GM12872 (cell line): ENCODE measurements around the gene CAMSAP1.

Experiments used
- TF ChIP-seq, protein P1 (sequence below): IDR thresholded peaks from 3 replicates; pipeline ENCODE4 v1.5.1; 2011; ENCODE audit warnings: low read depth, mild to moderate bottlenecking, low read length, moderate library complexity; ENCODE audit not compliant: insufficient read depth

The CAMSAP1 gene

DNA sequence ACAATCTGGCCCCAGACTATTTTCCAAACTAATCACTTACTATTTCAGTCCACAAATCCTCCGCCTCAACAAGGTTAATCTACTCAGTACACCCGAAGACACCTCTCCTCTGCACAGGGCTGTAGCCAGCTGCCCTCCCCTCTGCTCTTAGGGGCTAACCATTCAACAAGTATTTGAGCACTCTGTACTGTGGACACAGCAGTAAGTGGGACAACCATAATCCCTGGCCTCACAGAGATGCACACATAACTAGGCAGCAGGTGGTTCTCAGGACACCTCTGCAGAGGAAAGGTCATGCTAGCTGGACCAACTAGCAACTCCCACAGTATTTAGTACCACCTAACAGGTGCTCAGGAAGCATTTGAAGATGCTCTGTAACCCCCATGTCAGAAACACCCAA is 5.5 kb downstream of the CAMSAP1 start:
- TF ChIP-seq, protein P1, sequence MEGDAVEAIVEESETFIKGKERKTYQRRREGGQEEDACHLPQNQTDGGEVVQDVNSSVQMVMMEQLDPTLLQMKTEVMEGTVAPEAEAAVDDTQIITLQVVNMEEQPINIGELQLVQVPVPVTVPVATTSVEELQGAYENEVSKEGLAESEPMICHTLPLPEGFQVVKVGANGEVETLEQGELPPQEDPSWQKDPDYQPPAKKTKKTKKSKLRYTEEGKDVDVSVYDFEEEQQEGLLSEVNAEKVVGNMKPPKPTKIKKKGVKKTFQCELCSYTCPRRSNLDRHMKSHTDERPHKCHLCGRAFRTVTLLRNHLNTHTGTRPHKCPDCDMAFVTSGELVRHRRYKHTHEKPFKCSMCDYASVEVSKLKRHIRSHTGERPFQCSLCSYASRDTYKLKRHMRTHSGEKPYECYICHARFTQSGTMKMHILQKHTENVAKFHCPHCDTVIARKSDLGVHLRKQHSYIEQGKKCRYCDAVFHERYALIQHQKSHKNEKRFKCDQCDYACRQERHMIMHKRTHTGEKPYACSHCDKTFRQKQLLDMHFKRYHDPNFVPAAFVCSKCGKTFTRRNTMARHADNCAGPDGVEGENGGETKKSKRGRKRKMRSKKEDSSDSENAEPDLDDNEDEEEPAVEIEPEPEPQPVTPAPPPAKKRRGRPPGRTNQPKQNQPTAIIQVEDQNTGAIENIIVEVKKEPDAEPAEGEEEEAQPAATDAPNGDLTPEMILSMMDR: no peak

DNA sequence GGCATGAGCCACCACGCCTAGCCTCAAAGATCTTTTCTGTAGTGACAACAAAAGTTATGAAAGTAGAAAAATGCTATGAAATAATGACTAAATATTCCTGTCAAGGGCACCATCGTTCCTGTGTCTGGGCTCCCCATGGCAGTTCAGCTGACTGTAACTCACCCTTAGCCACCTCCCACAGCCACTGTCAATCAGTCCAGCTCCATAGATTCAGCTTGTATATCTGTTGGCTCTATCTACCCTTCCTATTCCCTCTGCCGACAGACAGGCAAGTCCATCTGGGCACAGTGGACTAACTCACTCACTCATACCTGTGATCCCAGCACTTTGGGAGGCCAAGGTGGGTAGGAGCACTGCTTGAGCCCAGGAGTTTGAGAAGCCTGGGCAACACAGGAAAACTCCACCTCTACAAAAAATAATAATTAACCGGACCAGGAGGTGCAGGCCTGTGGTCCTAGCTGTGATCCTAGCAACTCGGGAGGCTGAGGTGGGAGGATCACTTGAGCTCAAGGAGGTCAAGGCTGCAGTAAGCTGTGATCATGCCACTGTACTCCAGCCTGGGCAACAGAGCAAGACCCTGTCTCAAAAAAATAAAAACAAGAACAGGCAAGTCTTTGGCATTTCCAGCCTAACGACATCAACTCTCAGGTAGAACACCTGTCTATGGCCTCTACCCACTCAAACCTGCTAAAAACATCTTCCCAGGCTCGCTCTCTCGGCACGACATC is 6.2 kb downstream of the CAMSAP1 start:
- TF ChIP-seq, protein P1: no peak

DNA sequence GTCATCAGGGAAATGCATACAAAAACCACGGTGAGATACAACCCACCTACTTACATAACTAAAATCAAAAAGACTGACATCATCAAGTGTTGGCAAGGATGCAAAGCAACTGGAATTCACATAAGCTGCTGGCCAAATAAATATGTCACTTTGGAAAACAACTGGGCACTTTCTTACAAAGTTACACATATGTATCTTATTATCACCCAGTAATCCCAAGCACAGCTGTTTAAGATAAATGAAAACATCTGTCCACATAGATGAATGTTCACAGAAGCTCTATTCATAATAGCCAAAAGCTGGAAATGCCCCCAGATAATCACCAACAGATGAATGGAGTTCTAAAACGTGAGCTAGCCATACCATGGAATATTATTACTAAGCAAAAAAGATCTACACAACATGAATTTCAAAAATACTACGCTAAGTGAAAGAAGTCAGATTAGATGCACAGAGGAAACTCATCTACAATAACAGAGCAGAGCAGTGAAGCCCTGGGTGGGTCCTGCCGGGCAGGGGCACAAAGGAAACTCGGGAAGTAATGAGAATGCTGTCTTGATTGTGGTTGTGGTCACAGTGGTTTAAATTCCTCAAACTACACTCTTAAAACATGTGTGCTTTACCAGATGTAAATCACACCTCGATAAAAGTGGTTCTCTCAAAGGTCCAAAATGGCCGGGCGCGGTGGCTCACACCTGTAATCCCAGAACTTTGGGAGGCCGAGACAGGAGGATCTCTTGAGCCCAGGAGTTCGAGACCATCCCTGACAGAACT is 8.5 kb downstream of the CAMSAP1 start:
- TF ChIP-seq, protein P1: no peak

DNA sequence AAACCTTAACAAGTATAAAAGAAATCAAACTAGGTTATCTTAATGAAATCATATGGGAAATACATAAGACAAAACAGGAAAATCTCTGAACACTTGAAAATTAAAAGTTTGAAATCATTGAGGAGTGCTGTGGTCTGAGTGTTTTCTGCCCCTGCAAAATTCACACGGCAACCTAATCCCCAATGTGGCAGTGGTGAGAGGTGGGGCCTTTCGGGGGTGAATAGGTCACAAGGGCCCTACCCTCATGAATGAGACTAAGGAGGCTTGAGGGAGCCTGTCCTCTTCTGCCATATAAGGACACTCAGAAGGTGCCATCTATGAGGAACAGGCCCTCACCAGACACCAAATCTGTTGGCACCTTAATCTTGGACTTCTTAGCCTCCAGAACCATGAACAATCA is 10.7 kb downstream of the CAMSAP1 start:
- TF ChIP-seq, protein P1: no peak

DNA sequence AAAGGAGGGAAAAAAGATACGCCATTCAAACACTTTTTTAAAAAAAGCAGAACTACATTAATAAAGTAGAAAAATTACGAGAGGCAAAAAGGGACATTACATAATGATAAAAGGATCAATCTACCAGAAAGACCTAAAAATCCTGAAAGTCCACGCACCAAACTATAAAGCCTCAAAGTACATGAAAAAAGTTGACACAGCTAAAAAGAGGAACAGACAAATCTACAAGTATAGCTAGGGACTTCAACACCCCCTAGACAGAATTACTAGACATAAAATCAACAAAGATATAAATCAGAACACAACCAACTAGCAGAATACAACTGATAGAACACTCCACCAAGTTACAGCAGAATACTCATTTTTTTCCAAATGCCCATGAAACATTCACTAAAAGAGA is 11.1 kb downstream of the CAMSAP1 start:
- TF ChIP-seq, protein P1: no peak

DNA sequence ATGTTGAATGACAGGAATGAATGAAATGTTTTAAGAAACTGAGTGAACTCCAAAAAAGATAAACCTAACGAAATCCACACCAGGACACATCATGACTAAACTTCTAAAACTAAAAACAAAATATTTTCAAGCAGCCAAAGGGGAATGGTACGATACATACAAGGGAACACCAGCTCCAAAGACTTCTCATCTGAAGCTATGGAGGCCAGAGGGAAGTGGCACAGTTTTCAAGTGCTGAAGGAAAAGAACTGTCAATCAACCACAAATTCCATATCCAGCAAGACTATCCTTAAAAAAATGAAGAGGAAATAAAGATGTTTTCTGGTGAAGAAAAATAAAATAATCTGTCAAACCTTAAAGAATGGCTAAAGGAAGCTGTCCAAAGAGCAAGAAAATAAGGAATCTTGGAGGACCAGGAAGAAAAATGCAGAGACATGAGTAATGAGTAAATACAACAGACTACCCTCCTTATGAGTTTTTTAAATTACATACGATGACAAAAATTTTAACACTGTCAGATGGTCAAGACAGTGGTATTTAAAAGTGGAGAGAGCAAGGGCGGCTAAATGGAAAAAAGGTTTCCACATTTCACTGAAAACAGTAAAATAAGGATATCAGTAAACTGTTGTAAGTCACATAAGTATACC is 12.0 kb downstream of the CAMSAP1 start:
- TF ChIP-seq, protein P1: no peak

DNA sequence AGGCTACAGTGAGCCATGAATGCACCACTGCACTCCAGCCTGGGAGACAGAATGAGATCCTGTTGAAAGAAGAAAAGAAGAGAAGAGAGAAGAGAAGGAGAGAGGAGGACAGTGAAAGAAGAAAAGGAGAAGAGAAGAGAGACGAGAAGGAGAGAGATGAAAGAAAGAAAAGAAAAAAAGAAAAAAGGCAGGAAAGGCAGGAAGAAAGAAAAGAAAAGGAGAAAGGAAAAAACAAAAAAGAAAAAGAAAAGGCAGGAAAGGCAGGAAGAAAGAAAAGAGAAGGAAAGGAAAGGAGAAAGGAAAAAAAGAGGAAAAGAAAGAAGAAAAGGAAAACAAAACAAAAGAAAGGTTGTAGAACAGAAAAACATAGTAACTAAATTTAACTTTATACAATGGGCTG is 14.2 kb downstream of the CAMSAP1 start:
- TF ChIP-seq, protein P1: no peak
